Stimulated activated CD4-positive, alpha-beta T cell treated with anti-CD3 and anti-CD28 coated beads, Interleukin-12 subunit alpha, Interleukin-12 subunit beta, amount 100 ng/mL, for 4 hours (primary cell): ENCODE data around the gene GTF3C6.
"Not testable (repeated sequence)": the region's sequence is repeated elsewhere in the genome, so short reads cannot be mapped to it uniquely, and the experiment has no call there.

Source experiments
- DNase-seq: peaks from one replicate; pipeline ENCODE4 v3.0.0-alpha.2; 2020

The GTF3C6 gene

DNA sequence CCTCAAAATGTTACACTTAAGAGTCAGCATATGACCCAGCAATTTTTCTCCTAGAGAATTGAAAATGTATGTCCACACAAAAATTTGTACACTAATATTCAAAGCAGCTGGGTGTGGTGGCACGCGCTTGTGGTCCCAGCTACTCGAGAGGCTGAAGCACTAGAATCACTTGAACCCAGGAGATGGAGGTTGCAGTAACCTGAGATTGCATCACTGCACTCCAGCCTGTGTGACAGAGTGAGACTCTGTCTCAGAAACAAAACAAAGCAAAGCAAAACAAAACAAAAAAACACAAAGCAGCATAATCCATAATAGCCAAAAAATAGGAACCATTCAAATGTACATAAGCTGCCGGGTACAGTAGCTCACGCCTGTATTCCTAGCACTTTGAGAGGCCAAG is 21.7 kb downstream of the GTF3C6 start:
- DNase-seq = no peak

DNA sequence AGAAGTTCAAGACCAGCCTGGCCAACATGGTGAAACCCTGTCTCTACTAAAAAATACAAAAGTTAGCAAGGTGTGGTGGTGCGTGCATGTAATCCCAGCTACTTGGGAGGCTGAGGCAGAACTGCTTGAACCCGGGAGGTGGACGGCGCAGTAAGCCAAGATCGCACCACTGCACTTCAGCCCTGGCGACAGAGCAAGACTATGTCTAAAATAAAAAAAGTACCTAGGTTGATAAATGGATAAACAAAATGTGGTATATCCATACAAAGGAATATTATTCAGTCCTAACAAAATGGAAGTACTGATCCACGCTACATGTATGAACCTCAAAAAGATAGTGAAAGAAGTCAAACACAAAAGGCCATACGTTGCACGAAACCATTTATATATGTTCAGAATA is 22.1 kb downstream of the GTF3C6 start:
- DNase-seq = no peak

DNA sequence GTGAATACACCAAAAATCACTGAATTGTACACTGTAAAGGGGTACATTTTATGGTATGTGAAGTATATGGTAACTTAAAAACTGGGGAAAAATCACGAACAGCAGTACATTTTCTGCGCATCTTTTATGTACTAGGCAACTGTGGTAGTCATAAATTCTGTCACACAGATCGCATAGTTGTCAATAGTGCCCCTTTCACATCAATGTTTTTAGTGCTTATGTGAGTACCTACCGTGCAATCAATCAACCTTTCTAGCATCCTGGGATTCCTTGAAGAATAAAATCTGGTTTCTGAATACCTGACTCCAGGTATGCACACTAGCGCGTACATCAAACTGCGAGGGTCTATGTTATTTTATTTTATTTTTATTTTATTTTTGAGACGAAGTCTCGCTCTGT is 22.7 kb downstream of the GTF3C6 start:
- DNase-seq = no peak

DNA sequence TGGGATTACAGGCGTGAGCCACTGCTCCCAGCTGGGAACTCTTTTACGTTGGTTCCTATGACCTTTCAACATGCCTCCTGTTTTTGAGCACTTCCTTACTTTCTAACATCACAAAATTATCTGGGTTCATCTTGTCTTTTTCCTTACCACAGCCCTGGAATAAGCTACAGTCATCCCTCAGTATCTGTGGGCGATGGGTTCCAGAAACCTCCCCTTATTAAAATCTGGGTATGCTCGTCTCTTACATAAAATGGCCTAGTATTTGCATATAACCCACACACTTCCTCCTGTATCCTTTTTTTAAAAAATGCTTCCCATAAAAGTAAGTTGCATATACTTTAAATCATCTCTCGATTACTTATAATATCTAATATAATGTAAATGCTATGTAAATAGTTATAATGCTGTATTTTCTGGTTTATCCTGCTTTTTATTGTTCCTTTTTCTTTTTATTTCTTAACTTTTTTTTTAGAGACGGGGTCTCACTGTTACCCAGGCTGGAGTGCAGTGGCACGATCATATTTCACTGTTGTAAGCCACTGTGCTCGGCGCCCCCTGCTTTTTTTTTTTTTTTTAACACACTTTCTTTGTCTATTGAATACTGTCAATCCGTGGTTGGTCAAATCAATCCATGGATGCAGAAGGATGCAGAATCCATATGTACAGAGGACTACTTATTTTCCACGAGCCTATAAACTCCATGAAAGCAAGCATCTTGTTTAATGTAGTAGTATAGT is 32.5 kb downstream of the GTF3C6 start:
- no peak for DNase-seq

DNA sequence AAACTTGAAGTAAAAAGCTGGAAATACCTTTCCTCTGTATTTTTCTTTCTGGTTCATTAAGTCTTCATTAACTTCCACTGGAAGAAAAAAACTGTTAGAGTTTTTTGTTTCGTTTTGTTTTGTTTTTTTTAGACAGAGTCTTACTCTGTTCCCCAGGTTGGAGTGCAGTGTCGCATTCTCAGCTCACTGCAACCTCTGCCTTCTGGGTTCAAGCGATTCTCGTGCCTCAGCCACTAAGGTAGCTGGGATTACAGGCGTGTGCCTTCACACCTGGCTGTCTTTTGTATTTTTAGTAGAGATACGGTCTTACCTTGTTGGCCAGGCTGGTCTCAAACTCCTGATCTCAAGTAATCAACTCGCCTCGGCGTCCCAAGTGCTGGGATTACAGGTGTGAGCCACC is 38.2 kb downstream of the GTF3C6 start:
- no peak for DNase-seq

DNA sequence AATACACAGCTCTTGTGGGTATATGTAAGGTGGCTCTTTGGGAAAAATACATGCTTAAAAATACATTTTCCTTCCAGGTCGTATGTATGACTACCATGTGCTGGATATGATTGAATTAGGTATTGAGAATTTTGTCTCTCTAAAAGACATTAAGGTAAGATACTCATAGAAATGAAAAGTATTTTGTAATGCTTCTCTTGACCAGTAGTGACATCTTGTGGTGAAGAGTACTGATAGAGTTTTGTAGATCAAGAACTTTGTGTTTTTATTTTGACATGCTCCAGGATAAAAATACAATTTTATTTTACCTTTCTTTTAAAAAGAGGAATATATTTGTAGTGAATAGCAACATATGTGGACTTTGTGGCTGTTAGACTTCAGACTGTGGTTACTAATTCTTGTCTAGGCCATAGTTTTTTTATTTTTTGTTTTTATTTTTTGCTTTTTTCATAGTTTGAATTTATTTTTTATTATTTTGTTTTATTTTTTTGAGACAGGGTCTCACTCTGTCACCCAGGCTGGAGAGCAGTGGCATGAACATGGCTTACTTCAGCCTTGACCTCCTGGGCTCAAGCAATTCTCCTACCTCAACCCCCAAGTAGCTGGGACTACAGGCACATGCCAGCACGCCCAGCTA is 41.2 kb downstream of the GTF3C6 start:
- no peak for DNase-seq

DNA sequence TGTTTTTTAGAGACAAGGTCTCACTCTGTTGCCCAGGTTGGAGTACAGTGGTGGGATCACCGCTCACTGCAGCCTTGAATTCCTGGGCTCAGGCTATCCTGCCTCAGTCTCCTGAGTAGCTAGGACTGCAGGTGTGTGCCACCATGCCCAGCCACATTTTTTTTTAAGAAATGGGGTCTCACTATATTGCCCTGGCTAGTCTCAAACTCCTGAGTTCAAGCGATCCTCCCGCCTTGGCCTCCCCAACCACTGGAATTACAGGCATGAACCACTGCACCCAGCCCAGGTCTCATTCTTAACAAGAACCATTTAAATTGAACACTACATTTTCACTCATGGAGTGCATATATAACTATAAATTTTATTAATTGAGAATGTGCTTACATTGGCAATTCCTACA is 43.8 kb downstream of the GTF3C6 start:
- DNase-seq = no peak

DNA sequence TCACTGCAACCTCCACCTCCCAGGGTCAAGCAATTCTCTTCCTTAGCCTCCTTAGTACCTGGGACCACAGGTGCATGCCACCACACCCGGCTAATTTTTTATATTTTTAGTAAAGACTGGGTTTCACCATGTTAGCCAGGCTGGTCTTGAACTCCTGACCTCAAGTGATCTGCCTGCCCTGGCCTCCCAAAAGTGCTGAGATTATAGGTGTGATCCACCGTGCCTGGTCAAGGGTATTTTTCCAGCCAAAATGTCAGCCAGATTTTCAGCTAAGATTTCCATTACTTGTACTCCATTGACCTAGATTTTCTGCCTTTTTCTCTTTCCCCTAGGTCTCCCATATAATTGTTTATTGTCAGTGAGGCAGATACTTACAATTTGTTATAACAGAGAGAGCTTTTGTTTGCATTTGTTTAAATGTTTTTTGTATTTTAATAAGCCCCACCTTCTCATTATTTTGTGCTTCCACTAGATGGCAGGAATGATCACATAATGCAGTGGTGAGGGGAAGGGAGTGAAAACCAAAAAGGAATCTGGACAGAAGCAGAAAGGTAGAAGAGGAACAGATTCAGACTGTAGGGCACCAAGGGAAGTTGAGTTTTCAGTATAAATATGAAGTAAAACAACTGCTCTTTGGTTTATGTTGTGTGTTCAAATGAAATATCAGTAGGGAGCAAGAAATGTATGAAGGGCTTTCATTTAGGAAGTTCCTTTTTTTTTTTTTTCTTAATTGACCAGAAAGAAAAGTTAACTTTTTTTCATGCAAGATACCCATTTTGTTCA is 53.0 kb downstream of the GTF3C6 start:
- DNase-seq = no peak

DNA sequence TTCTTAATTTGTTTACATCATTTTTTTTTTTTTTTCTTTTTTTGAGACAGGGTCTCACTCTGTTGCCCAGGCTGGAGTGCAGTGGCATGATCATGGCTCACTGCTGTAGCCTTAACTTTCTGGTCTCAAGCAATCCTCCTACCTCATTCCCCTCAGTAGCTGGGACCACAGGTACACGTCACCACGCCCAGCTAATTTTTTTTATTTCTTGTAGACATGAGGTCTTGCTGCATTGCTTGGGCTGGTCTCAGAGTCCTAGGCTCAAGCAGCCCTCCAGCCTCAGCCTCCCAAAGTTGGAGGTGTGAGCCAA is 53.6 kb downstream of the GTF3C6 start:
- DNase-seq = no peak

DNA sequence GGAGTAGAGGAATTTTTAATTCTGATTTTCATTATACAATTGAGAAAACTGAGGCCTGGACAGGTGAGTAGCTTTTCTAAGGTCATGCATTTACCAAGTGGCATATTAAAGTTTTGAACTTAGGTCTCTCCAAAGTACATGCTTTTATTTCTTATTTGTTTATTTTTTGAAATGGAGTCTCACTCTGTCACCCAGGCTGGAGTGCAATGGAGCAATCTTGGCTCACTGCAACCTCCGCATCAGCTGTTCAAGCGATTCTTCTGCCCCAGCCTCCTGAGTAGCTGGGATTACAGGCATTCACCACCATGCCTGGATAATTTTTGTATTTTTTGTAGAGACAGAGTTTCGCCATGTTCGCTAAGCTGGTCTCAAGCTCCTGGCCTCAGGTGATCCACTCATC is 54.0 kb downstream of the GTF3C6 start:
- not testable (repeated sequence) for DNase-seq

DNA sequence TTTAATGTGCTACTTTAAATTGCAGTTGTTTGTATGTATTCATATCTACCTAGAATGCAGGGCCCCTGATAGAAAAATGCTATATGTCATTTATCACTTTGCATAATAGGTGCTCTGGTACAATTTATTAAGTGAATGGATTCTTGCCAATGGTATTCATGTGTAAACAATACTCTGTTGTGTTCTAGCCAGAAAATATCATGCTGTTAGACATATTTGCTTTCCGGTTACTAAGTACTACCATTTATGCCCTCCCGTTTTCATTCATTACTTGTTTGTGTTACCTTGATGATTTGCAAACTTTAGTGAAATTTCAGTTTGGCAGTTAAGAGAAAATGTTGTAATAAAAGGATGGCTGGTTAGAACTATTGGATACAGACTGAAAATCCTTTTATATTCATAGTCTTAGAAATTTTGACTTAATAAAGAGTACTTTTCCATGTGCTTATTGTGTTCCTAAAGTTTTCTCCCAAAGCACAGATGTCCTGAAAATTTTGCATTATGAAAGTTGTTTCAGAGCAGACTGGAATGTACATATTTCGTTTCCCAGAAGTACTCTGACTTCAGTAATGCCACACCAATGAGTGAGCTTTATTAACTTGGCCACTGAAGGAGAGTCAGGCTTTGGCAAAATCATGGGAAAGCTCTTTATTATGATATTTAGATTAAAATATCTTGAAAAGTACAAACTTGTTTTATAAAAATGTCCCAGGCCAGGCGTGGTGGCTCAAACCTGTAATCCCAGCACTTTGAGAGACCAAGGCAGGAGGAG is 54.8 kb downstream of the GTF3C6 start:
- DNase-seq = no peak

DNA sequence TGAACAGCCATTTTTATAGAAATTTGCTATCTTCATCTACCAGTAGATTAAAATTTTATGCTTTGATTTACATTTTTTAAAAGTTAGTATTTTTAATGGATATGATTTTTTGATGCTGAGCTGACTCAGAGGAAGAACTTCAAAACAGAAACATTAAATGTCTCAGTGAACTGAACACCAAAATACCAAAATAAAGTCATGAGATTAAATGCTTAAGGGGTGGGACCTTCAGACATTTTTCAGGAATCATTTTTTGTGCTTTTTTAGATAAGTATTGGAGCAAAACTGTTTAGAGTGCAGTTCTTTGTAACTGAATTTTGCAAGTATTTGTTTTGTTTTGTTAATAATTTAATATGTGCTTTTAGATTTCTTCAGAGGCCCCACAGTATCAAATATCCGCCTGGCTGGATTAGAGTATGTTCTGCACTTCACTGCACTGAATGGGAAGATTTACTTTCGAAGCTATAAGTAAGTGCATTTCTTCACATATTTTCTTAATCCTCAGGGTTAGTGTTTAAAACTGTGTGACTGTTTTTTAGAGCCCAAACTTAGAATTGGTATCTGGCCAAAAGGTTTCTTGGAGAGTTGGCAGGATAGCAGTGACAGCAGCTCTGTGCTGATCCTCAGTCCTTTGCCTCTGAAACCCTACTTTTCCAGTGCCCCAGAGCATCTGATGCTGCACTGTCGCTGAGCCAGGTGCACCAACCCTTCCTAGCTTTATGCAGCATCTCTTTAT is 57.1 kb downstream of the GTF3C6 start:
- no peak for DNase-seq

DNA sequence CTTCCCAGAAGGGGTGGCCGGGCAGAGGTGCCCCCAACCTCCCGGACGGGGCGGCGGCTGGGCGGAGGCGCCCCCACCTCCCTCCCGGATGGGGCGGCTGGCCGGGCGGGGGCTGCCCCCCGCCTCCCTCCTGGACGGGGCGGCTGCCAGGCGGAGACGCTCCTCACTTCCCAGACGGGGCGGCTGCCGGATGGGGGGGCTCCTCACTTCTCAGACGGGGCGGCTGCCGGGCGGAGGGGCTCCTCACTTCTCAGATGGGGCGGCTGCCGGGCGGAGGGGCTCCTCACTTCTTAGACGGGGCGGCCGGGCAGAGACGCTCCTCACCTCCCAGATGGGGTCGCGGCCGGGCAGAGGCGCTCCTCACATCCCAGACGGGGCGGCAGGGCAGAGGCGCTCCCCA is 58.7 kb downstream of the GTF3C6 start:
- DNase-seq = not testable (repeated sequence)
